Thymus (tissue), 11 donors: ENCODE data around the gene MMD. TPM values are rescaled to one million over a fixed set of nuclear protein-coding genes. Genes with fewer than 3 reads are reported as not detected.

Experiments
- DNase-seq, 9 donors: peaks; one replicate each; pipeline ENCODE4 v3.0.0-alpha.2; 2013; ENCODE audit warnings: low spot score in 9 of 9, low read depth in 6 of 9, missing footprints in 1 of 9
- H3K27ac ChIP-seq, 2 donors: one replicate each; pipeline ENCODE4 v1.5.1; 2013; ENCODE audit warnings: control low read depth in 1 of 2, low read depth in 1 of 2, low read length in 1 of 2, mild to moderate bottlenecking in 1 of 2, moderate library complexity in 1 of 2
- H3K27me3 ChIP-seq, 2 donors: one replicate each; pipeline ENCODE4 v1.5.1; 2013; ENCODE audit warnings: low read length in 1 of 2; ENCODE audit not compliant: control insufficient read depth in 2 of 2, insufficient read depth in 1 of 2
- H3K36me3 ChIP-seq, 2 donors: one replicate each; pipeline ENCODE4 v1.5.1; 2013; ENCODE audit warnings: low read length in 1 of 2, mild to moderate bottlenecking in 1 of 2, moderate library complexity in 1 of 2; ENCODE audit not compliant: control insufficient read depth in 2 of 2, insufficient read depth in 2 of 2
- H3K4me1 ChIP-seq, 2 donors: one replicate each; pipeline ENCODE4 v1.5.1; 2013; ENCODE audit warnings: low read length in 2 of 2; ENCODE audit not compliant: control insufficient read depth in 2 of 2, insufficient read depth in 2 of 2
- H3K4me3 ChIP-seq, 2 donors: one replicate each; pipeline ENCODE4 v1.5.1; 2013; ENCODE audit warnings: low read length in 2 of 2, control low read depth in 1 of 2, mild to moderate bottlenecking in 1 of 2
- H3K9me3 ChIP-seq, 2 donors: one replicate each; pipeline ENCODE4 v1.5.1; 2013; ENCODE audit warnings: low read length in 1 of 2, mild to moderate bottlenecking in 1 of 2; ENCODE audit not compliant: control insufficient read depth in 2 of 2, insufficient read depth in 1 of 2
- WGBS: extraction: QIAGEN DNeasy Blood & Tissue Kit; methylation state at CpG from one replicate; pipeline ENCODE4 v1.1.7; 2013; 5-methylcytosine and 5-hydroxymethylcytosine counted together
- polyA plus RNA-seq: library from polyadenylated mRNA; stranded (reverse); fragments of 200-250 nt; gene quantifications from one replicate; pipeline ENCODE4 v1.2.3, GENCODE V29; 2013
- total RNA-seq: library from RNA; stranded (reverse); fragments of 120-200 nt; gene quantifications from one replicate; pipeline ENCODE4 v1.2.4, GENCODE V29; 2013
- donor health status: healthy.

The MMD gene
- total and polyA plus RNA-seq, 2 donors: 9.1 to 17.0 TPM

- 94% methylated on average over 6 of the region's 6 CpGs for WGBS
- H3K4me3 ChIP-seq: no peak overlapping the region
- no peak for DNase-seq
- no peak overlapping the region for H3K27ac ChIP-seq
- no peaks in the 10 kb centered on the region for H3K36me3 ChIP-seq
- H3K4me1 ChIP-seq: no peaks in the 10 kb centered on the region
- no peaks in the 10 kb centered on the region for H3K9me3 ChIP-seq
- H3K27me3 ChIP-seq: no peaks in the 10 kb centered on the region
Measured at GRCh38 chr17:55377671-55378275, 43.9 kb downstream of the MMD start.

DNA sequence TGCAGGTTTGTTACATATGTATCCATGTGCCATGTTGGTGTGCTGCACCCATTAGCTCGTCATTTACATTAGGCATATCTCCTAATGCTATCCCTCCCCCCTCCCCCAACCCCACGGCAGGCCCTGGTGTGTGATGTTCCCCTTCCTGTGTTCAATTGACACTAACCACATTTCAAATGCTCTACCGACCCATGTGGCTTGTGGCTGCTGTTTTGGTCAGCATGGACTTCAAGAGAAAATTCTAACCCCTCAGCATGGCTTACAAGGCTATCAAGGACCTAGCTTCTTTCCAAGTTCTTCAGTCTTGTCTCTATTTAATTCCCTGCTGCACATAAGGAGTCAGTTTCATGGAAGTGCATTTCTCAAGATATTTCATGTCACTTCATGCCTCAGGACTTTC lies 52.9 kb downstream of the MMD start:
- H3K9me3 ChIP-seq: no peaks in the 10 kb centered on the region
- no peak overlapping the region for H3K4me3 ChIP-seq
- no peak overlapping the region for H3K27ac ChIP-seq
- no peaks in the 10 kb centered on the region for H3K4me1 ChIP-seq
- WGBS: 28% methylated on average over 3 of the region's 3 CpGs
- DNase-seq: no peak
- H3K27me3 ChIP-seq: no peaks in the 10 kb centered on the region
- no peaks in the 10 kb centered on the region for H3K36me3 ChIP-seq

DNA sequence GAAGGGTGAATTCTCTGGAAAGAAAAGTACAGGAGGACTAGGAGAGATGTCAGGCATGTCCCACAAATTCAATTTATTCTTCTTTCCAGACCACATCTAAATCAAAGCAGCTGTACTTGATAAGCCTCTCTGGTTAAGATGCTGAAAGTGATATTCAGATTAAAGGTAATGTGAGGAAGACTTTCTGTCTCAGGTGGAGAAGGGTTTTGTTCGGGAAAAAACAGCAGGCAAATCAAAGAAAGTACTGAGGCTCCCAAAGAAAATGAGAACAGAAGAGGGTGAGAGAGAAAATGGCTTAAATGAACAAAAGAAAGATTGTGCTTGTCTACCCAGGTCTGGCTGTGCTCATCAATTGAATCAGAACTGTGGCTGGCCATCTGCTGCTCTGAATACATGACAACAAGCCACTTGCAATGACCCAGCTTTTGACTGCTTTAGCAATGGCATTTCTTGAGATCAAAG lies 55.6 kb downstream of the MMD start:
- H3K27me3 ChIP-seq: no peaks in the 10 kb centered on the region
- H3K4me3 ChIP-seq: no peak overlapping the region
- WGBS: 92% methylated on average over 1 of the region's 1 CpG
- H3K36me3 ChIP-seq: no peaks in the 10 kb centered on the region
- H3K4me1 ChIP-seq: no peaks in the 10 kb centered on the region
- no peaks in the 10 kb centered on the region for H3K9me3 ChIP-seq
- DNase-seq: no peak
- H3K27ac ChIP-seq: no peak overlapping the region

GRCh38 chr17:55363033-55363432 lies 58.6 kb downstream of the MMD start:
- no peak for DNase-seq
- no peaks in the 10 kb centered on the region for H3K4me1 ChIP-seq
- no peak overlapping the region for H3K4me3 ChIP-seq
- H3K36me3 ChIP-seq: no peaks in the 10 kb centered on the region
- H3K27me3 ChIP-seq: no peaks in the 10 kb centered on the region
- H3K27ac ChIP-seq: no peak overlapping the region
- WGBS: 93% methylated on average over 1 of the region's 1 CpG
- no peaks in the 10 kb centered on the region for H3K9me3 ChIP-seq

DNA sequence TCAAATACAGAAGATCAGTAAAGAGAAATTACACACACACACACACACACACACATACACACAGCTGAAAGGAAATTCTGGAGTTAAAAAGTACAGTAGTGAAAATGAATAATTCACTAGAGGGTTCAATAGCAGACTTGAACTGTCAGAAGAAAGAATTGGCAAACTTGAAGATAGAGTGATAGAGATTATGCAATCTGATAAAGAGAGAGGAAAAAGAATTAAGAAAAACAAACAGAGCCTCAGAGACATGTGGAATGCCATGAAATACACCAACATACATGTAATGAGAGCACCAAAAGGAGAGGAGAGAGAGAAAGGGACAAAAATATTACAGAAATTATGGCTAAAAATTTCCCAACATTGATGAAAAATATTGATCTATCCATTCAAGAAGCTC lies 60.7 kb downstream of the MMD start:
- no peak for DNase-seq
- no peaks in the 10 kb centered on the region for H3K9me3 ChIP-seq
- no peak overlapping the region for H3K4me3 ChIP-seq
- no peak overlapping the region for H3K27ac ChIP-seq
- H3K4me1 ChIP-seq: no peaks in the 10 kb centered on the region
- no peaks in the 10 kb centered on the region for H3K36me3 ChIP-seq
- H3K27me3 ChIP-seq: no peaks in the 10 kb centered on the region

DNA sequence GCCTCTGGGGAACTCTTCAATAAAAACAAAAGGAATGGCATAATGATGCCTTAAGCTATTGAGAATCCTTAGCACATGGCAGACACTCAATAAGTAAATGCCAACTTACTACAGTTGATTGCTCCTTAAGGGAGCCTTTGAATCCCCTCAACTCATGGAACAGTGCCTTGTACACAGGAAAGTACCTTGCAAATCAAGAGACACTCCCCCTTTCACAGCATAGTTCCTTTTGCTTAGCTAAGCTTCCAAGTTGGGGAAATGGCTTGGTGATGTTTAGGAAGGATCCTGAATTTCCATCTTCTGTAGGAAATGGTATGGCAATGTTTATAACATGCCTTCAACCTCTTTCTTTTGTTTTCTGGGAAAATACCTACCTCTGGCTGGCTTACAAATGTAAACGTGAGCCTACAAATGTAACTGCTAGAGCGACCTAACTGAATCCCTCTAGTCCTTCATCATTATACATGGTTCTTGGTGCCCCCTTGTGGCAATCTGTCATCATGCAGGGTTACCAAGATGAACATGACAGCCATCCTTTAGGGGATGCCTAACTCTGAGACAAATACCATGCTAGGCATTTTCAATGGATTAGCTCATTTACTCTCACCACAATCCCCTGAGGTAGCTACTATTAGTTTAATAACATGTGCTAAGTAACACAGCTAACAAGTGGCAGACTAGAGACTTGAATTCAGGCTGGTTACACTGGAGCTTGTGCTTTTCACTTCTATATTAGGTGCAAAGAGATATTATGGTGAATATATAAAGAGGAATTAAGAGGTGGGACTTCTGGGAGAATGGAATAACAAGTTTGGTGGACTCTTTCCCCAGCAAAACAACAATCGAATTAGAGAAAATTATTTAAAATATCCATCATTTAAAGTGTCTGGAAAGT lies 65.0 kb downstream of the MMD start:
- H3K4me1 ChIP-seq: no peaks in the 10 kb centered on the region
- H3K27ac ChIP-seq: no peak overlapping the region
- no peaks in the 10 kb centered on the region for H3K9me3 ChIP-seq
- no peak overlapping the region for H3K4me3 ChIP-seq
- WGBS: 45% methylated on average over 3 of the region's 3 CpGs
- H3K36me3 ChIP-seq: no peaks in the 10 kb centered on the region
- H3K27me3 ChIP-seq: no peaks in the 10 kb centered on the region
- DNase-seq: peak; percentile 21 to 76 (median 47)

DNA sequence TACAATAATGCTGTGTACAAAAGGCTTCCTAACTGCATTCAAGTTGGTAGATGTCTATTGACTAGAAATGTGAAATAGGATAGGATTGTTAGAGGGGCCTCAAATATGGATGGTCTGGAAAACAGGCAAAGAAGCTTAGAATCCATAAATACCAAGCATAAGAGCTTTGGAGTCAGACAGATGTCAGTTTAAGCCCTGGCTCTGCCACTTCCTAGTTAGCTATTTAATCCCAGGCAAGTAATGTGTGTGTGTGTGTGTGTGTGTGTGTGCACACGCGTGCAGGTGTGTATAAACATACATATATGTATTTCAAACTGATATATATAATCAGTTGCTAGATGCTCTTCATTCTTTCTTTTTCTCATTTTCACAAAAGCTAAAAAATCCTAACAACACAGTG lies 66.7 kb downstream of the MMD start:
- Histone ChIP-seq H3K4me3 (no peak overlapping the region), H3K9me3 (no peaks in the 10 kb centered on the region), H3K27ac (no peak overlapping the region), H3K36me3 (no peaks in the 10 kb centered on the region), H3K27me3 (no peaks in the 10 kb centered on the region), H3K4me1 (no peaks in the 10 kb centered on the region)
- WGBS: 96% methylated on average over 2 of the region's 2 CpGs
- no peak for DNase-seq

- Histone ChIP-seq H3K36me3 (no peaks in the 10 kb centered on the region), H3K27me3 (no peaks in the 10 kb centered on the region), H3K4me3 (no peak overlapping the region), H3K9me3 (no peaks in the 10 kb centered on the region), H3K4me1 (no peaks in the 10 kb centered on the region), H3K27ac (no peak overlapping the region)
- 90% methylated on average over 1 of the region's 1 CpG for WGBS
- no peak for DNase-seq
Measured at GRCh38 chr17:55354010-55354409, 67.6 kb downstream of the MMD start.

- no peak for DNase-seq
- WGBS: 97% methylated on average over 1 of the region's 1 CpG
Measured at GRCh38 chr17:55351226-55351625, 70.4 kb downstream of the MMD start.

More at GRCh38 chr17:55351226-55351625, 70.4 kb downstream of the MMD start:
- Histone ChIP-seq H3K9me3 (peaks cover 0 to 2% of the 10 kb centered on the region in 2 donors), H3K36me3 (no peaks in the 10 kb centered on the region), H3K4me1 (no peaks in the 10 kb centered on the region), H3K27me3 (no peaks in the 10 kb centered on the region), H3K4me3 (no peak overlapping the region), H3K27ac (no peak overlapping the region)
